COLO829 (cell line): Measurements from ENCODE around the gene KIF2A.
"Not testable (repeated sequence)": the region's sequence is repeated elsewhere in the genome, so short reads cannot be mapped to it uniquely, and the experiment has no call there.

ENCODE experiments used
- DNase-seq: peaks from one replicate; pipeline ENCODE4 v3.0.0; 2012; ENCODE audit warnings: low spot score

KIF2A gene

GRCh38 chr5:62291829-62292228 lies 14.2 kb upstream of the KIF2A start:
- DNase-seq = not testable (repeated sequence)

- no peak for DNase-seq
These were observed 9.0 kb upstream of the KIF2A start for GRCh38 chr5:62296998-62297397.

- DNase-seq = no peak
These were observed 7.9 kb upstream of the KIF2A start for GRCh38 chr5:62298118-62298517.

- no peak for DNase-seq
These were observed 6.9 kb upstream of the KIF2A start for GRCh38 chr5:62299101-62299500.

GRCh38 chr5:62299600-62299999 lies 6.4 kb upstream of the KIF2A start:
- no peak for DNase-seq

GRCh38 chr5:62305358-62305714 lies 670 bp upstream of the KIF2A start:
- DNase-seq = no peak

- DNase-seq = no peak
These were observed 403 bp downstream of the KIF2A start for GRCh38 chr5:62306323-62306895.

GRCh38 chr5:62306896-62307689 lies 1.1 kb downstream of the KIF2A start:
- DNase-seq = no peak

- no peak for DNase-seq
These were observed 2.4 kb downstream of the KIF2A start for GRCh38 chr5:62308439-62308838.

- DNase-seq = no peak
These were observed 3.1 kb downstream of the KIF2A start for GRCh38 chr5:62309107-62309506.

GRCh38 chr5:62310426-62311143 lies 4.6 kb downstream of the KIF2A start:
- DNase-seq = no peak

- no peak for DNase-seq
These were observed 6.0 kb downstream of the KIF2A start for GRCh38 chr5:62312036-62312435.

GRCh38 chr5:62312674-62313073 lies 6.7 kb downstream of the KIF2A start:
- no peak for DNase-seq

- no peak for DNase-seq
These were observed 8.3 kb downstream of the KIF2A start for GRCh38 chr5:62314213-62314830.

GRCh38 chr5:62315376-62316175 lies 9.6 kb downstream of the KIF2A start:
- no peak for DNase-seq

GRCh38 chr5:62316176-62316502 lies 10.1 kb downstream of the KIF2A start:
- no peak for DNase-seq

GRCh38 chr5:62317810-62318209 lies 11.8 kb downstream of the KIF2A start:
- no peak for DNase-seq

GRCh38 chr5:62322484-62322883 lies 16.5 kb downstream of the KIF2A start:
- DNase-seq = no peak

- no peak for DNase-seq
These were observed 20.3 kb downstream of the KIF2A start for GRCh38 chr5:62326302-62326701.

- DNase-seq = no peak
These were observed 20.7 kb downstream of the KIF2A start for GRCh38 chr5:62326702-62327101.

GRCh38 chr5:62327138-62328053 lies 21.4 kb downstream of the KIF2A start:
- no peak for DNase-seq
